Activated T-helper 1 cell treated with Interleukin-2 at 50 U/mL for 16 hours (primary cell): ENCODE data around the gene ADAMTS12.

Experiments used
- DNase-seq: peaks from one replicate; pipeline ENCODE4 v3.0.0-alpha.2; 2020; ENCODE audit warnings: low read depth

ADAMTS12 gene

GRCh38 chr5:33657176-33657575 lies 234.6 kb downstream of the ADAMTS12 start:
- no peak for DNase-seq

DNA sequence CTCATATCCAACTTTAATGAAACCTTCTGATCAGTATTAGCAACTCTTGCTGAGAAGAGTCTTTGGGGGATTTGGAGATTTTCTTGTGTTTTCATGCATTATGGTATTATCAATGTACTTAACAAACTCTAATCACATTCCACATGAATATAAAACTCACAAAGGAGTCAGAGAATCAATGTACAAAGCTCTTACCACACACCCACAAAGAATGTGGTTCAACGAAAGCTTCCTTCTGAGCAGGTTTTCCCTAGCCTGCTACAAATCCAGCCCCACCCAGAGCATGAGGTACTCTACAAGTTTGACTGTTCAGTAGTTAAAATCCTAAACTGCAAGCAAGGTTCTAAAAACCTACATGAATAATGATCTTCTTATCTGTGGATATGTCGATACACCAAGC lies 240.9 kb downstream of the ADAMTS12 start:
- DNase-seq: no peak

GRCh38 chr5:33649549-33650482 lies 242.0 kb downstream of the ADAMTS12 start:
- DNase-seq: no peak

- no peak for DNase-seq
Observed at GRCh38 chr5:33641744-33642505, 249.9 kb downstream of the ADAMTS12 start.

GRCh38 chr5:33639474-33639873 lies 252.3 kb downstream of the ADAMTS12 start:
- no peak for DNase-seq

- no peak for DNase-seq
Observed at GRCh38 chr5:33637011-33637410, 254.8 kb downstream of the ADAMTS12 start.

DNA sequence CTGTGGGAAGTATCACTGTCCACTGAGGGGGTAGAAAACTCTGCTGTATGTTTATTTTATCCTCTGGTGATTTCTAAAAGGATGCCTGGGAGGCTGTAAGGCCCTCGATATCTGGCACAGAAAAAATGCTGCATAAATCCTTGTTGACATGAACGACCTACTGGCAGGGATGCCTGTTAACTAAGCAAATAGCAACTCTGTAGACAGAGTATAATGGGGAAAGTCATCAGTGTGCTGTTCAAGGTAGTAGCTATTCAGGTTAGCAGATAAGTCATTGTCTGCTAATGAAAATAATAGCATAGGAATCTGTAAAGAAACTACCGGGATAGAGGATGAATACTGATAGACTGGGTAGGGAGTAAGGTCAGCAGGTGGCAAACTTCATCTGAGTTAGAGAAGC lies 256.2 kb downstream of the ADAMTS12 start:
- DNase-seq: no peak

DNA sequence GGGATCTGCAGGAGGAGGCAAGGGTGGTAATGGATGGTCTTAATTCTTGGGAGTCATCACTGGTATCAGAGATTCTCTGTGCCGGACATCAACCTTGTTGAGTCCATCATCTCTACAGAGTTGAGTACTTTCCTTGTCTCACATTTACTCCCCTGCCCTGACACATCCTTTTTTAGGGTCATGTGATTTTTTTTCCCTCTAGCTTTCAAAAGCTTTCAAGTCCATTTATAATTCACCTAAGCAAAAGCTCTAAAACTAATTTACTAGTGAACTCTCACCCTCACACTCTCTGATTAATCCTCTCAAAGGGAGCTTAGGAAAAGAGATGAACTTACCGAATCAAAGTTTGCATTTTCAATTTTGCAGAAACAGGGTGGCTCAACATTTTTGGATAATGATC lies 258.1 kb downstream of the ADAMTS12 start:
- DNase-seq: no peak

DNA sequence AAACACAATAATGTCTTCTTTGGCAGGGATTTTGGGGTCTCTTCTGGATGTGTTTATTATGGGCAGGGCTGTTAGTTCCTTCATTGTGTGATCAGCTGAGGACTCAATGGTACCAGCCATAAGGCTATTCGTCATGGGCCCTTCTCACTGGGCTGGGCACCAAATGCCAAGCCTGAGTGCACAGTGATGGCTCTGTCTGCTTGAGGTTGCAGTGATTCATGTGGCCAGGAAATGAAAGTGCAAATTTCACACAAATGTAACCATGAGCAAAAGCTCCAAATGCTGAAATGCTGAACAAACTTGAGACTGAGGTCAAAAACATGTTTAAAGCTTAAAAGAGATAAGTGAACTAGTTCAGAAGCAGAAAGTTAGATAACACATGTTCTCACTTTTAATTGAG lies 260.0 kb downstream of the ADAMTS12 start:
- DNase-seq: no peak

- no peak for DNase-seq
Observed at GRCh38 chr5:33631139-33631538, 260.7 kb downstream of the ADAMTS12 start.

- DNase-seq: no peak
Observed at GRCh38 chr5:33629999-33630398, 261.8 kb downstream of the ADAMTS12 start.

- no peak for DNase-seq
Observed at GRCh38 chr5:33628796-33629195, 263.0 kb downstream of the ADAMTS12 start.

- DNase-seq: no peak
Observed at GRCh38 chr5:33621514-33621913, 270.3 kb downstream of the ADAMTS12 start.

GRCh38 chr5:33614039-33614438 lies 277.8 kb downstream of the ADAMTS12 start:
- no peak for DNase-seq

- DNase-seq: no peak
Observed at GRCh38 chr5:33612386-33612785, 279.4 kb downstream of the ADAMTS12 start.

- DNase-seq: no peak
Observed at GRCh38 chr5:33611877-33612276, 279.9 kb downstream of the ADAMTS12 start.

- DNase-seq: no peak
Observed at GRCh38 chr5:33608344-33609041, 283.3 kb downstream of the ADAMTS12 start.

DNA sequence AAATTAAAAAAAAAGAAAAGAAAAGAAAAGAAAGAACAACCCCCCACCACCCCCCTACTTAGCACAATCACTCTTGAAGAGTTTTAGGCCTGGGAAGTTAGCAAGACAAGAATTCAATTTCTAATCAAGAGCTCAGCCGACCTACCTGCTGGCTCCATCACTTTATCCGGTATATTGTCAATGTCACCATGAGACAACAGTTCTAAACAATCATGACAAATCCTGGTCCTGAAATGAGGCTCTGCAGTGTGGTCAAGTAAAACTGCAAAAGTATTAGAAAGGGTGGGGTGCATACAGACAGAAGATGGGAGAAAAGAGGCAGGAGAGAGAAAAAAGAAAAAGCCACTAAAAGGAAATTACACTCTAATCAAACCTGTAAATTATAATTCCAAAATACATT lies 287.3 kb downstream of the ADAMTS12 start:
- no peak for DNase-seq

GRCh38 chr5:33601881-33602280 lies 289.9 kb downstream of the ADAMTS12 start:
- DNase-seq: no peak

- DNase-seq: no peak
Observed at GRCh38 chr5:33595303-33595702, 296.5 kb downstream of the ADAMTS12 start.

DNA sequence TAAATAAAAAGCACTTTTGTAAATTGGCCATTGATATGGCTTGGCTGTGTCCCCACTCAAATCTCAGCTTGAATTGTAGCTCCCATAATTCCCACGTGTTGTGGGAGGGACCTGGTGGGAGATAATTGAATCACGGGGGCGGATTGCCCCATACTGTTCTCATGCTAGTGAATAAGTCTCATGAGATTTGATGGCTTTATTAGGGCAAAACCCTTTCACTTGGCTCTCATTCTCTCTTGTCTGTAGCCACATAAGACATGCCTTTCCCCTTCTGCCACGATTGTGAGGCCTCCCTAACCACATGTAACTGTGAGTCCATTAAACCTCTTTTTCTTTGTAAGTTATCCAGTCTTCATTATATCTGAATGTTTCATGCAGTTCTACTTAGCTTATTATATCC lies 297.8 kb downstream of the ADAMTS12 start:
- DNase-seq: no peak

DNA sequence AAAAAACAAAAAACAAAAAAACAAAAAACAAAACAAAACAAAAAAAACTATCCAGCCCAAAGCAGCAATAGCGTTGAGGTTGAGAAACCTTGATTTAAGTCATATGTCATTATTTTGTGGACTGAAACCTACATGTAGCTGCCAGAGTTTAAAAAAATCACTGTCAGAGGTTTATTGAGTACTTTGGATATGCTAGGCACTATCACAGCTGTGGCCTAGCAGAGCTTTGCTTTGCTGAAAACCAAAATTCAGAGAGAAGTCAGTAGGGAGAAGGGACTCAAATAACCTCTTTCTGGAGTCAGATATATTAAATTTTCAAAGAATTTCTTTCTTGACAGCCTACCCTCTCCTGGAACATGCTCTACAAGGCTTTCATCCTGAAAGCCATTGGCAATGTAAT lies 299.5 kb downstream of the ADAMTS12 start:
- DNase-seq: no peak
